HepG2 (cell line): ENCODE data around the gene ALDH3B1. TPM values are rescaled to one million over a fixed set of nuclear protein-coding genes. Genes with fewer than 3 reads are reported as not detected.

Experiments
- HOXD1 ChIP-seq: sonication (generic); formaldehyde crosslinking; IDR thresholded peaks from 2 replicates; pipeline ENCODE4 v1.5.0; 2020; ENCODE audit warnings: missing genetic modification reagents
- JARID2 ChIP-seq: sonication (generic); formaldehyde crosslinking; IDR thresholded peaks from 2 replicates; pipeline ENCODE4 v1.8.1; 2023; ENCODE audit warnings: missing genetic modification reagents, inconsistent platforms; ENCODE audit not compliant: insufficient replicate concordance
- KIAA2018 ChIP-seq: sonication (generic); formaldehyde crosslinking; IDR thresholded peaks from 2 replicates; pipeline ENCODE4 v1.5.0; 2020; ENCODE audit warnings: mild to moderate bottlenecking, missing genetic modification reagents, borderline replicate concordance
- SKI ChIP-seq: fragments of 450-650 bp; IDR thresholded peaks from one replicate; pipeline ENCODE4 v1.6.1; 2018; ENCODE audit warnings: mild to moderate bottlenecking; ENCODE audit not compliant: partially characterized antibody
- SNAPC2 ChIP-seq: sonication (generic); formaldehyde crosslinking; IDR thresholded peaks from 2 replicates; pipeline ENCODE4 v1.8.1; 2022; ENCODE audit warnings: mild to moderate bottlenecking, missing genetic modification reagents
- TEAD3 ChIP-seq: optimal IDR thresholded peaks from 2 replicates; pipeline ENCODE3; 2016; ENCODE audit warnings: borderline replicate concordance
- ZNF407 ChIP-seq: sonication (generic); formaldehyde crosslinking; IDR thresholded peaks from one replicate; pipeline ENCODE4 v1.5.1; 2020; ENCODE audit warnings: mild to moderate bottlenecking, missing genetic modification reagents; ENCODE audit errors: not compliant biosample characterization
- ZNF431 ChIP-seq: sonication (generic); formaldehyde crosslinking; IDR thresholded peaks from 2 replicates; pipeline ENCODE4 v1.9.0; 2022; ENCODE audit warnings: missing genetic modification reagents, low read depth, mild to moderate bottlenecking, borderline replicate concordance
- ZNF629 ChIP-seq: sonication (generic); formaldehyde crosslinking; conservative IDR thresholded peaks from 2 replicates; pipeline ENCODE4 v1.5.0; 2020; ENCODE audit warnings: missing genetic modification reagents
- ZNF737 ChIP-seq: sonication (generic); formaldehyde crosslinking; IDR thresholded peaks from 2 replicates; pipeline ENCODE4 v1.5.0; 2020; ENCODE audit warnings: missing genetic modification reagents, mild to moderate bottlenecking, borderline replicate concordance
- polyA plus RNA-seq, 8 experiments: library from polyadenylated mRNA; depleted of rRNA in 3 of 8; stranded (reverse) in 7 of 8; unstranded in 1 of 8; fragments of >200 nt; fragmentation: Illumina TruSeq in 4 of 8; extraction: Trizol in 4 of 8; gene quantifications; 2 replicates each; pipeline versions ENCODE4 v1.2.1 to v1.2.3, GENCODE V29; 2011 to 2016; ENCODE audit warnings: low read depth in 4 of 8, missing spikeins in 1 of 8, mixed read lengths in 1 of 8; ENCODE audit not compliant: insufficient read depth in 1 of 8
- total RNA-seq, 5 experiments: library from RNA; depleted of rRNA; stranded (reverse); fragments of >200 nt; fragmentation: Illumina TruSeq; extraction: Trizol; gene quantifications; 2 replicates each; pipeline ENCODE4 v1.2.3, GENCODE V29; 2016; ENCODE audit warnings: low read depth in 1 of 5

ALDH3B1 gene
- total and polyA plus RNA-seq, 2 of the 13 experiments (the other 11 are each of a cell fraction or from before 2014, with no cell fraction given): 4.0 to 6.7 TPM

- TF ChIP-seq KIAA2018 (CRISPR knock-in tag): no peak
- no peak for TF ChIP-seq JARID2
- no peak for TF ChIP-seq ZNF407 (CRISPR knock-in tag)
- TF ChIP-seq ZNF431: no peak
- peak; percentile 87 for TF ChIP-seq SKI
- TF ChIP-seq HOXD1 (CRISPR knock-in tag): no peak; the same call in 1 of the 2 replicates
- TF ChIP-seq SNAPC2: no peak
- TF ChIP-seq ZNF737: no peak
- TF ChIP-seq TEAD3 (CRISPR knock-in tag): peak; percentile 57
- peak; percentile 77 for TF ChIP-seq ZNF629 (CRISPR knock-in tag)
Measured at GRCh38 chr11:68016904-68017817, 7.0 kb downstream of the ALDH3B1 start (continued).
